Measurements from ENCODE around the gene FLVCR2. TPM values are rescaled to one million over a fixed set of nuclear protein-coding genes. Genes with fewer than 3 reads are reported as not detected.

FLVCR2 gene
- total RNA-seq, 1 donor from 2014 or later = 2.9 TPM

- Mint-ChIP-seq H3K27me3 (ENCODE audit: insufficient read depth) (peaks cover 2% of the 10 kb centered on the region), H3K4me1 (ENCODE audit: low read depth) (no peaks in the 10 kb centered on the region), H3K9me3 (peaks cover 17% of the 10 kb centered on the region), H3K27ac (no peak overlapping the region), H3K4me3 (no peak overlapping the region), H3K36me3 (ENCODE audit: low read depth) (no peaks in the 10 kb centered on the region)
- no peak for DNase-seq (ENCODE audit: low spot score)
- intact Hi-C loops (cut with micrococcal nuclease) = no loop called here
These were observed 27.5 kb downstream of the FLVCR2 start for GRCh38 chr14:75605916-75606315.

GRCh38 chr14:75607044-75607443 is 28.6 kb downstream of the FLVCR2 start:
- Mint-ChIP-seq H3K9me3 (peaks cover 17% of the 10 kb centered on the region), H3K36me3 (ENCODE audit: low read depth) (no peaks in the 10 kb centered on the region), H3K4me1 (ENCODE audit: low read depth) (no peaks in the 10 kb centered on the region), H3K4me3 (no peak overlapping the region), H3K27ac (no peak overlapping the region), H3K27me3 (ENCODE audit: insufficient read depth) (peaks cover 2% of the 10 kb centered on the region)
- no peak for DNase-seq (ENCODE audit: low spot score)
- intact Hi-C loops (cut with micrococcal nuclease) = no loop called here

GRCh38 chr14:75607842-75608640 is 29.6 kb downstream of the FLVCR2 start:
- H3K27me3 Mint-ChIP-seq (ENCODE audit: insufficient read depth) = peaks cover 2% of the 10 kb centered on the region
- H3K9me3 Mint-ChIP-seq = peaks cover 22% of the 10 kb centered on the region
- no peak overlapping the region for H3K4me3 Mint-ChIP-seq
- no peak for DNase-seq (ENCODE audit: low spot score)
- intact Hi-C loops (cut with micrococcal nuclease) = no loop called here
- no peaks in the 10 kb centered on the region for H3K4me1 Mint-ChIP-seq (ENCODE audit: low read depth)
- no peak overlapping the region for H3K27ac Mint-ChIP-seq
- no peaks in the 10 kb centered on the region for H3K36me3 Mint-ChIP-seq (ENCODE audit: low read depth)

GRCh38 chr14:75609116-75609515 is 30.7 kb downstream of the FLVCR2 start:
- Mint-ChIP-seq H3K27me3 (ENCODE audit: insufficient read depth) (peaks cover 2% of the 10 kb centered on the region), H3K27ac (no peak overlapping the region), H3K4me1 (ENCODE audit: low read depth) (no peaks in the 10 kb centered on the region), H3K9me3 (peaks cover 24% of the 10 kb centered on the region), H3K4me3 (no peak overlapping the region), H3K36me3 (ENCODE audit: low read depth) (no peaks in the 10 kb centered on the region)
- intact Hi-C loops (cut with micrococcal nuclease) = no loop called here
- no peak for DNase-seq (ENCODE audit: low spot score)

- H3K4me3 Mint-ChIP-seq = no peak overlapping the region
- no peak for DNase-seq (ENCODE audit: low spot score)
- intact Hi-C loops (cut with micrococcal nuclease) = no loop called here
- H3K4me1 Mint-ChIP-seq (ENCODE audit: low read depth) = no peaks in the 10 kb centered on the region
- peaks cover 2% of the 10 kb centered on the region for H3K27me3 Mint-ChIP-seq (ENCODE audit: insufficient read depth)
- H3K27ac Mint-ChIP-seq = no peak overlapping the region
- H3K9me3 Mint-ChIP-seq = peaks cover 29% of the 10 kb centered on the region
- no peaks in the 10 kb centered on the region for H3K36me3 Mint-ChIP-seq (ENCODE audit: low read depth)
These were observed 31.4 kb downstream of the FLVCR2 start for GRCh38 chr14:75609606-75610475.

GRCh38 chr14:75610834-75611233 is 32.4 kb downstream of the FLVCR2 start:
- no peaks in the 10 kb centered on the region for H3K36me3 Mint-ChIP-seq (ENCODE audit: low read depth)
- no peaks in the 10 kb centered on the region for H3K4me1 Mint-ChIP-seq (ENCODE audit: low read depth)
- H3K27me3 Mint-ChIP-seq (ENCODE audit: insufficient read depth) = peaks cover 2% of the 10 kb centered on the region

GRCh38 chr14:75612157-75612556 is 33.7 kb downstream of the FLVCR2 start:
- no peaks in the 10 kb centered on the region for H3K4me1 Mint-ChIP-seq (ENCODE audit: low read depth)
- peaks cover 29% of the 10 kb centered on the region for H3K9me3 Mint-ChIP-seq
- peaks cover 2% of the 10 kb centered on the region for H3K27me3 Mint-ChIP-seq (ENCODE audit: insufficient read depth)
- intact Hi-C loops (cut with micrococcal nuclease) = no loop called here
- H3K27ac Mint-ChIP-seq = no peak overlapping the region
- no peaks in the 10 kb centered on the region for H3K36me3 Mint-ChIP-seq (ENCODE audit: low read depth)
- DNase-seq (ENCODE audit: low spot score) = no peak
- no peak overlapping the region for H3K4me3 Mint-ChIP-seq

More at GRCh38 chr14:75610834-75611233, 32.4 kb downstream of the FLVCR2 start:
- intact Hi-C loops (cut with micrococcal nuclease) = no loop called here
- H3K4me3 Mint-ChIP-seq = no peak overlapping the region
- peaks cover 29% of the 10 kb centered on the region for H3K9me3 Mint-ChIP-seq
- no peak for DNase-seq (ENCODE audit: low spot score)
- no peak overlapping the region for H3K27ac Mint-ChIP-seq

- H3K36me3 Mint-ChIP-seq (ENCODE audit: low read depth) = no peaks in the 10 kb centered on the region
- no peak overlapping the region for H3K27ac Mint-ChIP-seq
- H3K4me3 Mint-ChIP-seq = no peak overlapping the region
- no peaks in the 10 kb centered on the region for H3K4me1 Mint-ChIP-seq (ENCODE audit: low read depth)
- intact Hi-C loops (cut with micrococcal nuclease) = no loop called here
- DNase-seq (ENCODE audit: low spot score) = no peak
- H3K9me3 Mint-ChIP-seq = peaks cover 16% of the 10 kb centered on the region
- H3K27me3 Mint-ChIP-seq (ENCODE audit: insufficient read depth) = peaks cover 2% of the 10 kb centered on the region
These were observed 35.8 kb downstream of the FLVCR2 start for GRCh38 chr14:75614179-75614578.

GRCh38 chr14:75615200-75615599 is 36.8 kb downstream of the FLVCR2 start:
- H3K9me3 Mint-ChIP-seq = peaks cover 12% of the 10 kb centered on the region
- intact Hi-C loops (cut with micrococcal nuclease) = no loop called here
- H3K4me1 Mint-ChIP-seq (ENCODE audit: low read depth) = no peaks in the 10 kb centered on the region
- H3K36me3 Mint-ChIP-seq (ENCODE audit: low read depth) = no peaks in the 10 kb centered on the region
- DNase-seq (ENCODE audit: low spot score) = no peak
- no peak overlapping the region for H3K4me3 Mint-ChIP-seq
- H3K27ac Mint-ChIP-seq = no peak overlapping the region
- H3K27me3 Mint-ChIP-seq (ENCODE audit: insufficient read depth) = peaks cover 2% of the 10 kb centered on the region

- Mint-ChIP-seq H3K27ac (no peak overlapping the region), H3K4me1 (ENCODE audit: low read depth) (no peaks in the 10 kb centered on the region), H3K27me3 (ENCODE audit: insufficient read depth) (no peaks in the 10 kb centered on the region), H3K9me3 (peaks cover under 1% of the 10 kb centered on the region), H3K4me3 (no peak overlapping the region), H3K36me3 (ENCODE audit: low read depth) (no peaks in the 10 kb centered on the region)
- DNase-seq (ENCODE audit: low spot score) = no peak
- intact Hi-C loops (cut with micrococcal nuclease) = no loop called here
These were observed 41.1 kb downstream of the FLVCR2 start for GRCh38 chr14:75619548-75619947.

- Mint-ChIP-seq H3K4me3 (no peak overlapping the region), H3K27me3 (ENCODE audit: insufficient read depth) (peaks cover 2% of the 10 kb centered on the region), H3K4me1 (ENCODE audit: low read depth) (no peaks in the 10 kb centered on the region), H3K27ac (no peak overlapping the region), H3K36me3 (ENCODE audit: low read depth) (no peaks in the 10 kb centered on the region), H3K9me3 (no peaks in the 10 kb centered on the region)
- DNase-seq (ENCODE audit: low spot score) = no peak
- intact Hi-C loops (cut with micrococcal nuclease) = no loop called here
These were observed 46.6 kb downstream of the FLVCR2 start for GRCh38 chr14:75625034-75625433.

GRCh38 chr14:75626396-75626795 is 48.0 kb downstream of the FLVCR2 start:
- intact Hi-C loops (cut with micrococcal nuclease) = no loop called here

GRCh38 chr14:75626863-75627262 is 48.4 kb downstream of the FLVCR2 start:
- Mint-ChIP-seq H3K4me1 (ENCODE audit: low read depth) (no peaks in the 10 kb centered on the region), H3K9me3 (no peaks in the 10 kb centered on the region), H3K27ac (no peak overlapping the region)

More at GRCh38 chr14:75626396-75626795, 48.0 kb downstream of the FLVCR2 start:
- no peak for DNase-seq (ENCODE audit: low spot score)
- no peak overlapping the region for H3K4me3 Mint-ChIP-seq
- peaks cover 2% of the 10 kb centered on the region for H3K27me3 Mint-ChIP-seq (ENCODE audit: insufficient read depth)
- no peaks in the 10 kb centered on the region for H3K9me3 Mint-ChIP-seq
- no peaks in the 10 kb centered on the region for H3K4me1 Mint-ChIP-seq (ENCODE audit: low read depth)
- H3K27ac Mint-ChIP-seq = no peak overlapping the region
- no peaks in the 10 kb centered on the region for H3K36me3 Mint-ChIP-seq (ENCODE audit: low read depth)

More at GRCh38 chr14:75626863-75627262, 48.4 kb downstream of the FLVCR2 start:
- Mint-ChIP-seq H3K4me3 (no peak overlapping the region), H3K27me3 (ENCODE audit: insufficient read depth) (peaks cover 2% of the 10 kb centered on the region), H3K36me3 (ENCODE audit: low read depth) (no peaks in the 10 kb centered on the region)
- no peak for DNase-seq (ENCODE audit: low spot score)
- intact Hi-C loops (cut with micrococcal nuclease) = no loop called here
